AG20443 (cell line): ENCODE measurements around the gene KRT37.
"Not testable (repeated sequence)": the region's sequence is repeated elsewhere in the genome, so short reads cannot be mapped to it uniquely, and the experiment has no call there.

Source experiments
- DNase-seq: peaks from one replicate; pipeline ENCODE4 v3.0.0; 2012; ENCODE audit warnings: low spot score, mixed read lengths

The KRT37 gene

DNA sequence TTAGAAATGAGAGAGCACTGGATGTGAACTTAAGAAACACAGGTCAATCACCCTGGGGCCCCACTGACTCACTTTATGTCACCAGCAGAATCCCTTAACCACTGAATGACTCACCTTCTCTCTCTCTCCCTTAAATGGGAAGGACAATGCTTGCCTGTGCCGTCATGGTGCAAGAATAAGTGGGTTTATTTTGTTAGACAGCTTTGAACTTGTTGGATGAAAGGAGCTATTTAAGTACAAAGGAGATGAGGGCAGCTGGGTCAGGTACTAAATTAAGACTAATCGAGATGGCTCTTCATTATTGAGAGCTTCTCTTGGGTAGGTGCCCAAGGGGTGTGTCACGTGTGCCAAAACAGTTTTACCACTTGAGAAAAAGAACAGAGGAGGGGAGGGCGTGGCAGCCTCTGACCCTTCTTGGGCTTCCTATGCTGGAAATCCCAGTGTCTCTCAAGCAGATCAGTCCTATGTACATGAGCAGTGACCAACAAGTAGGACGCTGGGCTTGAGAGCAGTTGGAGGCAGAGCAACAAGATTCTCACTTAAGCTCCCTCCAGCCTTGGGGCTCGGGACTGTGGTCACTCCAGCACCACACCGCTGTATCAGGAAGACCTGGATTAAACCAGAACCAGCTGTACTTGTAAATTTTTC, 20.2 kb downstream of the KRT37 start:
- peak; percentile 88 for DNase-seq

DNA sequence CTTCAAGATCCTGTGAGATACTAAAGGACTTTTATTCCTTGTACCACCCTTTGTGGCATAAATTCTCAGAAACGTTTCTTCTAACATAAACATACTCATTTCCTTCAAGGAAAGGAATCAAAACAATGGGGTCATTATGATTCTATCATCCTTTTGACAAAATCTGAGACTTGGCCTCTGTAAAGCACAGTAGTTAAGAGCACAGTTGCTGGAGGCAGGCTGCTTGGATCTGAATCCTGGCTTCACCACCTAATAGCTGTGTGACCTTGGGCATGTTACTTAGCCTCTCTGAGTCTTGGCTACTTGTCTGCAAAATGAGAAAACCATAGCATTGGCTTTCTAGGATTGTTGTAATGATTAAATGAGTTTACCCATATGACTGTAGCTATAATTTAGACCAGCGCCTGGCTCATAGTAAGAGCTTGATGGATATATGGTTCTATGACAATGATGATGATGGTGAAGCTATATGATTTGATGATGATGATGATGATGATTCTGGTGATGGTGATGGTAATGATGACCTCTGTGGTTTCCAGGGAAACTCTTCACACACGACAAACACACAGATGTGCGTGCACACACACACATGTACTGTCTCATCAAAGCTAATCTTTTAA, 20.9 kb downstream of the KRT37 start:
- DNase-seq, result no peak

GRCh38 chr17:41402161-41402560, 22.2 kb downstream of the KRT37 start:
- no peak for DNase-seq

GRCh38 chr17:41396996-41397660, 27.3 kb downstream of the KRT37 start, which contains the start of gene KRT31:
Gene KRT31, minus strand, starts transcription at chr17:41397608. Its CDS starts 69 bp downstream, at chr17:41397539.
- DNase-seq, result no peak

- DNase-seq, result no peak
These were observed 28.0 kb downstream of the KRT37 start for GRCh38 chr17:41396340-41396739.

- no peak for DNase-seq
These were observed 28.8 kb downstream of the KRT37 start for GRCh38 chr17:41395611-41396010.

- not testable (repeated sequence) for DNase-seq
These were observed 29.3 kb downstream of the KRT37 start for GRCh38 chr17:41395044-41395443.

GRCh38 chr17:41394254-41394996, 30.0 kb downstream of the KRT37 start:
- DNase-seq, result no peak

GRCh38 chr17:41393826-41394225, 30.6 kb downstream of the KRT37 start:
- DNase-seq, result no peak

DNA sequence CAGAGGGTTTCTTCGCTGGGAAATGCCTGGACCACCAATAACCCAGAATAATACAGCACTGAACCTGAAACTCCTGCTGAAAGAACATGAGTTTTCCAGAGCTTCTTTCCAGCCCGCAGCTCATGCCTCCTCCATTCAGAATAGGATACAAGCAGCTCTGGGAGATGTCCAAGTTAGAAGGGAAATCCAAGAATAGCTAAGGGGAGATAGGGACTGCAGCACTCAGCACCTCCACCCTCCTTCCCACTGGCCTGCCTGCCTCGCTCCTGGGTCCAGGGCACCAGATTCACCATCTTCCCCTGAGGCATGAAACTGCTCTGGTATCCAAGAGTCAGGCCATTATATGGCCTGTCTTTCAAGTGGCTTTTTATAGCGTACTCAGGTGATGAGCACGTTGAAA, 31.1 kb downstream of the KRT37 start:
- DNase-seq, result no peak

- DNase-seq, result peak; percentile 49
These were observed 32.1 kb downstream of the KRT37 start for GRCh38 chr17:41392278-41392677.

DNA sequence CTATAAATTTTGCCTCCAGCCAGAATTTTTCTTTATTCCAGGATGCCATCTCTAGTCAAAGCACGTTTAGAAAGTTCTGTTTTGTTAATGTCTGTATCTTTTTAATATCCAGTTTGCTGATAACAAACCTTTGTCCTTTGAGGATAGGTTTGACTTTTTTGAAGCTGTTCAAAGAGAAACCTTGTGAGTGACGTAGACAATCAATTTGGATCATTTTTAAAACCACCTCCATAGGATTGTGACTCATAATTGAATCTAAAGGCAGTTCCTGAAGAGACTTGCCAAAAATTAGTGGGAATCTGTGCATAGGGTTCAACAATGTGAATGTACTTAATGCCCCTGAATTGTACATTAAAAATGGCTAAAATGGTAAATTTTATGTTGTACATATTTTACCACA, 32.9 kb downstream of the KRT37 start:
- no peak for DNase-seq

DNA sequence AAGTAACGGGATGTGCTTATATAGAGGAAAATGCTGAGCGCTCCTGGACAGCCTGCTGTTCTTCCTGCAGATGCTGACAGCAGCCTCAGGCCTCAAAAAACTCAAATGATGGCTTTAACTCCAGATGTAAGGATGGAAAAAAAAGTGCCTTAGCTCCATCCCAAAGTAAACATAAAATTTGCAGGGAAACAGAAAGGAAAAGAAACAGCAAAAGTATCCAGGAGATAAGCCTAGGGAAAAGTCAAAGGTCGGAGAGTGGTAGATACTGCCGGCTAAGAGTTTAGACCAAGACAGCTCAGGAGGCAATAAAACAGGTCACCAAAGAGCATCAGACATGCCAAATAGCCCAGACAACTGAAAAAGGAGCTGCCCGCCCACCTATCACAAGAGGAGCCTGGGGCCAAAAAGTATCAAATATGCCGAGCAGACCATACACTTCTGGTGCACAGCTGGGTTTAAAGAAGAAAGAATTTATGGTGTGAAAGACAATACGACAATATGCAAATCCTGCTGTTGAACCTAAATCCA, 33.9 kb downstream of the KRT37 start:
- no peak for DNase-seq

- no peak for DNase-seq
These were observed 36.7 kb downstream of the KRT37 start for GRCh38 chr17:41387670-41388069.

DNA sequence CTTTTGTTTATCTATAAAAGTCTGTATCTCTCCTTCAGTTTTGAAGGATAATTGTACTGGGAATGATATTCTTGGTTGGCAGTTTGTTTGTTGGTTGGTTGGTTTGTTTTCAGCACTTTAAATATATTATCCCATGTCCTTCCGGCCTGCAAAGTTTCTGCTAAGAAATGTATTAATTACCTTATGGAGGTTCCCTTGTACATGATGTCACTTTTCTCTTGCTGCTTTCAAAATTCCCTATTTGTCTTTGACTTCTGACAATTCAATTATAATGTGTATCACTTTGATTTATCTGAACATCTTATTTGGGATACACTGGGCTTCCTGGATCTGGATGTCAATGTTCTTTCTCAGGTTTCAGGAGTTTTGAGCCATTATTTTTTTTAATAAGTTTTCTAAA, 38.2 kb downstream of the KRT37 start:
- DNase-seq, result no peak

GRCh38 chr17:41383690-41384089, 40.7 kb downstream of the KRT37 start:
- no peak for DNase-seq

DNA sequence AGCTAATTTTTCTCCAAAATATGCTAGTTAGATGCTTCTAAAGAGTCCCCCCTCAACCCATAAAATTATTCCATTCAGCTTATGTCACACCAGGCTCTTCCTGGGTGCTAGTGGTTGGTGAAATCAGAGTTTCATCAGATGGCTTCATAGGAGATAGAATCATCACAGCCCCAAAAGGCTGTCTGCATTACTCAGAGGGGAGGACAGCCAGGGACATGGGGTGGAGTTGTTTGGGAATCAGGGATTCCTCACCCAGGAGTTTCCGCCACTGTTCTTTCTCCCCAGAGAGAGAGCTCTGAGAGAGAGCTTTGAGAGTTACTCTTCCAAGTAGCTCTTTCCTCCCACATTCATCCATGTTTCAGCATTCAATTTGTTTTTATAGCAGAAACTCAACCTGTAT, 42.0 kb downstream of the KRT37 start:
- peak; percentile 58 for DNase-seq

- DNase-seq, result not testable (repeated sequence)
These were observed 42.4 kb downstream of the KRT37 start, which contains the start of gene KRT34 for GRCh38 chr17:41381943-41382342. Gene KRT34, minus strand, starts transcription at chr17:41382306. Its CDS starts 60 bp downstream, at chr17:41382246.

GRCh38 chr17:41380091-41380490, 44.3 kb downstream of the KRT37 start:
- DNase-seq, result peak; percentile 78

- DNase-seq, result peak; percentile 13
These were observed 46.8 kb downstream of the KRT37 start for GRCh38 chr17:41377546-41377945.
